HEK293 (cell line): ENCODE data around the gene CTDSP2.
A peak's percentile ranks its signal among the peaks of the same experiment; 100 is the strongest.

Experiments
- BCL11A ChIP-seq: fragments of 450-650 bp; formaldehyde crosslinking; IDR thresholded peaks from 2 replicates; pipeline ENCODE4 v1.5.1; 2016; ENCODE audit warnings: low read depth, missing biosample characterization, missing genetic modification characterization
- GLIS1 ChIP-seq: fragments of 450-650 bp; formaldehyde crosslinking; IDR thresholded peaks from 2 replicates; pipeline ENCODE4 v1.5.1; 2016; ENCODE audit warnings: missing biosample characterization, missing genetic modification characterization
- HOXC10 ChIP-seq: sonication (generic); formaldehyde crosslinking; IDR thresholded peaks from 2 replicates; pipeline ENCODE4 v1.8.1; 2023; ENCODE audit warnings: mild to moderate bottlenecking, missing genetic modification reagents
- KLF1 ChIP-seq: fragments of 450-650 bp; formaldehyde crosslinking; IDR thresholded peaks from 2 replicates; pipeline ENCODE4 v1.5.1; 2016; ENCODE audit warnings: missing biosample characterization, missing genetic modification characterization
- SALL2 ChIP-seq: fragments of 450-650 bp; formaldehyde crosslinking; IDR thresholded peaks from 2 replicates; pipeline ENCODE4 v1.5.0; 2017; ENCODE audit warnings: missing biosample characterization, mild to moderate bottlenecking, missing genetic modification characterization, borderline replicate concordance
- SCRT2 ChIP-seq: fragments of 450-650 bp; formaldehyde crosslinking; IDR thresholded peaks from 2 replicates; pipeline ENCODE4 v1.5.1; 2016; ENCODE audit warnings: missing biosample characterization, missing genetic modification characterization
- WT1 ChIP-seq: fragments of 450-650 bp; formaldehyde crosslinking; IDR thresholded peaks from 2 replicates; pipeline ENCODE4 v1.5.1; 2016; ENCODE audit warnings: missing biosample characterization, missing genetic modification characterization
- ZEB2 ChIP-seq: fragments of 450-650 bp; formaldehyde crosslinking; IDR thresholded peaks from 2 replicates; pipeline ENCODE4 v1.5.1; 2016; ENCODE audit warnings: missing biosample characterization, missing genetic modification characterization
- ZFP41 ChIP-seq: fragments of 450-650 bp; formaldehyde crosslinking; IDR thresholded peaks from 2 replicates; pipeline ENCODE4 v1.5.1; 2016; ENCODE audit warnings: missing biosample characterization, missing genetic modification characterization, borderline replicate concordance
- ZNF112 ChIP-seq: fragments of 450-650 bp; formaldehyde crosslinking; IDR thresholded peaks from 2 replicates; pipeline ENCODE4 v1.5.0; 2017; ENCODE audit warnings: missing biosample characterization, missing genetic modification characterization
- ZNF140 ChIP-seq: fragments of 450-650 bp; formaldehyde crosslinking; IDR thresholded peaks from 2 replicates; pipeline ENCODE4 v1.5.1; 2016; ENCODE audit warnings: missing biosample characterization, missing genetic modification characterization
- ZNF155 ChIP-seq: fragments of 450-650 bp; formaldehyde crosslinking; IDR thresholded peaks from 2 replicates; pipeline ENCODE4 v1.5.1; 2016; ENCODE audit warnings: missing biosample characterization, missing genetic modification characterization
- ZNF221 ChIP-seq: fragments of 450-650 bp; formaldehyde crosslinking; IDR thresholded peaks from 2 replicates; pipeline ENCODE4 v1.5.1; 2017; ENCODE audit warnings: missing biosample characterization, missing genetic modification characterization, borderline replicate concordance
- ZNF311 ChIP-seq: fragments of 450-650 bp; formaldehyde crosslinking; IDR thresholded peaks from 2 replicates; pipeline ENCODE4 v1.5.1; 2017; ENCODE audit warnings: missing biosample characterization, missing genetic modification characterization, borderline replicate concordance
- ZNF341 ChIP-seq: fragments of 450-650 bp; formaldehyde crosslinking; IDR thresholded peaks from 2 replicates; pipeline ENCODE4; 2016; ENCODE audit warnings: low read depth, missing biosample characterization, missing genetic modification characterization
- ZNF366 ChIP-seq: fragments of 450-650 bp; formaldehyde crosslinking; conservative IDR thresholded peaks from 2 replicates; pipeline ENCODE4 v1.5.1; 2016; ENCODE audit warnings: missing biosample characterization, missing genetic modification characterization
- ZNF391 ChIP-seq: fragments of 450-650 bp; formaldehyde crosslinking; IDR thresholded peaks from 2 replicates; pipeline ENCODE4 v1.5.1; 2016; ENCODE audit warnings: low read depth, missing biosample characterization, missing genetic modification characterization, borderline replicate concordance
- ZNF416 ChIP-seq: fragments of 450-650 bp; formaldehyde crosslinking; IDR thresholded peaks from 2 replicates; pipeline ENCODE4 v1.5.1; 2016; ENCODE audit warnings: missing biosample characterization, missing genetic modification characterization
- ZNF423 ChIP-seq: fragments of 450-650 bp; formaldehyde crosslinking; IDR thresholded peaks from 2 replicates; pipeline ENCODE4 v1.5.1; 2016; ENCODE audit warnings: missing biosample characterization, missing genetic modification characterization
- ZNF510 ChIP-seq: fragments of 450-650 bp; formaldehyde crosslinking; IDR thresholded peaks from 2 replicates; pipeline ENCODE4 v1.5.1; 2018; ENCODE audit warnings: mild to moderate bottlenecking, missing genetic modification characterization, missing biosample characterization; ENCODE audit not compliant: insufficient replicate concordance
- ZNF548 ChIP-seq: fragments of 450-650 bp; formaldehyde crosslinking; IDR thresholded peaks from 2 replicates; pipeline ENCODE4 v1.5.1; 2016; ENCODE audit warnings: missing biosample characterization, missing genetic modification characterization
- ZNF560 ChIP-seq: fragments of 450-650 bp; formaldehyde crosslinking; IDR thresholded peaks from 2 replicates; pipeline ENCODE4 v1.5.1; 2017; ENCODE audit warnings: missing biosample characterization, missing genetic modification characterization, borderline replicate concordance
- ZNF571 ChIP-seq: fragments of 450-650 bp; formaldehyde crosslinking; IDR thresholded peaks from 2 replicates; pipeline ENCODE4 v1.5.0; 2017; ENCODE audit warnings: missing biosample characterization, missing genetic modification characterization
- ZNF596 ChIP-seq: fragments of 450-650 bp; IDR thresholded peaks from 2 replicates; pipeline ENCODE4 v1.5.0; 2018; ENCODE audit warnings: missing biosample characterization, mild to moderate bottlenecking, missing genetic modification characterization, moderate library complexity
- ZNF610 ChIP-seq: fragments of 450-650 bp; formaldehyde crosslinking; IDR thresholded peaks from 2 replicates; pipeline ENCODE4 v1.5.1; 2016; ENCODE audit warnings: missing biosample characterization, missing genetic modification characterization, borderline replicate concordance
- ZNF629 ChIP-seq: fragments of 450-650 bp; formaldehyde crosslinking; IDR thresholded peaks from 2 replicates; pipeline ENCODE4 v1.5.1; 2017; ENCODE audit warnings: missing biosample characterization, missing genetic modification characterization
- ZNF677 ChIP-seq: fragments of 450-650 bp; IDR thresholded peaks from 2 replicates; pipeline ENCODE4 v1.5.0; 2018; ENCODE audit warnings: missing biosample characterization, mild to moderate bottlenecking, missing genetic modification characterization, moderate library complexity
- ZNF830 ChIP-seq: fragments of 450-650 bp; IDR thresholded peaks from 2 replicates; pipeline ENCODE4 v1.5.0; 2018; ENCODE audit warnings: missing biosample characterization, missing genetic modification characterization, low read depth, mild to moderate bottlenecking, moderate library complexity
- TF ChIP-seq, protein P1 (sequence below): fragments of 450-650 bp; formaldehyde crosslinking; IDR thresholded peaks from 2 replicates; pipeline ENCODE4 v1.5.1; 2016; ENCODE audit warnings: missing biosample characterization, missing genetic modification characterization
- TF ChIP-seq, protein P2 (sequence below): fragments of 450-650 bp; formaldehyde crosslinking; IDR thresholded peaks from 2 replicates; pipeline ENCODE4 v1.5.1; 2016; ENCODE audit warnings: missing biosample characterization, missing genetic modification characterization
- TF ChIP-seq, protein P3 (sequence below): fragments of 450-650 bp; formaldehyde crosslinking; IDR thresholded peaks from 2 replicates; pipeline ENCODE4 v1.5.1; 2016; ENCODE audit warnings: missing biosample characterization, missing genetic modification characterization
- TF ChIP-seq, protein P4 (sequence below): fragments of 450-650 bp; formaldehyde crosslinking; IDR thresholded peaks from 2 replicates; pipeline ENCODE4 v1.5.1; 2017; ENCODE audit warnings: missing biosample characterization, missing genetic modification characterization

Gene CTDSP2

DNA sequence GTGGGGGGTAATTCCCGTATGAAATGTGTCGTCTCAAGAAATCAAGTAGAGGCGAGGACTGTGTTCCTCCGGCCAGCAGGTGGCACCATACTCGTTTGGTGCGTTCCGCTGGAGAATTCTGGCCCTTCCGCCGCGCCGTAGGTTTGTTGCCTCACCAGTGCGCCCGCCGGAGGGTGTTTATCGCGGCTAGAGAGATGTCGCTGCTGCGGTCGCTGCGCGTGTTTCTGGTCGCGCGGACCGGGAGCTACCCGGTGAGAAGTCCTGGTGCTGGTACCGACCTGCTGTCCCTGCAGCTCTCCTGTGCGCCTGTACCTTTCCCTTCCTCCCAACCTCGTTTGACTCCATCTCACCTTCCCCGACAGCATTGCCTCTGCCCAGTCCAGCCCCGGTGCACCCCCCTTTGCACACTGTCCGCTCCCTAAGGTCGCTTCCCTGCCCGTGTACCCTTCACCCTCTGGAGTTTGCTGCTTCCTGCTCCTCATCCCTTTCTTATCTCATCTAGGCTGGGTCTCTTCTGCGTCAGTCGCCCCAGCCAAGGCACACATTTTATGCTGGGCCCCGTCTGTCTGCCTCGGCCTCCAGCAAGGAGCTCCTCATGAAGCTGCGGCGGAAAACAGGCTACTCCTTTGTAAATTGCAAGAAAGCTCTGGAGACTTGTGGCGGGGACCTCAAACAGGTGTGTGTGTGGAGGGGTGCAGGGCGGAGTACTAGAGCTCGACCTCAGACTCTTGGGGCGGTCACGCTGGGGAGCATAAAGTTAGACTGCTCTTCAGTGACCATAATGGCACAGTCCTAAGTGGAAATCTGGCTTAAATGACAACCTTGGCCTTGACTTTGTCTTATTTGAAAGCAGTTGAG lies 63.7 kb downstream of the CTDSP2 start, which contains the start of gene TSFM (continued):
- no peak for TF ChIP-seq ZNF140
- peak; percentile 67 for TF ChIP-seq GLIS1 (tag by site-specific recombination)
- TF ChIP-seq ZNF830, result no peak
- no peak for TF ChIP-seq SALL2 (tag by site-specific recombination)
- peak; percentile 85 for TF ChIP-seq ZNF610
- TF ChIP-seq KLF1, result no peak
- TF ChIP-seq, protein P1, sequence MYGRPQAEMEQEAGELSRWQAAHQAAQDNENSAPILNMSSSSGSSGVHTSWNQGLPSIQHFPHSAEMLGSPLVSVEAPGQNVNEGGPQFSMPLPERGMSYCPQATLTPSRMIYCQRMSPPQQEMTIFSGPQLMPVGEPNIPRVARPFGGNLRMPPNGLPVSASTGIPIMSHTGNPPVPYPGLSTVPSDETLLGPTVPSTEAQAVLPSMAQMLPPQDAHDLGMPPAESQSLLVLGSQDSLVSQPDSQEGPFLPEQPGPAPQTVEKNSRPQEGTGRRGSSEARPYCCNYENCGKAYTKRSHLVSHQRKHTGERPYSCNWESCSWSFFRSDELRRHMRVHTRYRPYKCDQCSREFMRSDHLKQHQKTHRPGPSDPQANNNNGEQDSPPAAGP (tag by site-specific recombination), result peak; percentile 92
- peak; percentile 97 for TF ChIP-seq ZEB2 (tag by site-specific recombination)
- no peak for TF ChIP-seq HOXC10 (CRISPR knock-in tag)
- peak; percentile 42; the same call in 1 of the 2 replicates for TF ChIP-seq ZNF341 (tag by site-specific recombination)
- TF ChIP-seq, protein P2, sequence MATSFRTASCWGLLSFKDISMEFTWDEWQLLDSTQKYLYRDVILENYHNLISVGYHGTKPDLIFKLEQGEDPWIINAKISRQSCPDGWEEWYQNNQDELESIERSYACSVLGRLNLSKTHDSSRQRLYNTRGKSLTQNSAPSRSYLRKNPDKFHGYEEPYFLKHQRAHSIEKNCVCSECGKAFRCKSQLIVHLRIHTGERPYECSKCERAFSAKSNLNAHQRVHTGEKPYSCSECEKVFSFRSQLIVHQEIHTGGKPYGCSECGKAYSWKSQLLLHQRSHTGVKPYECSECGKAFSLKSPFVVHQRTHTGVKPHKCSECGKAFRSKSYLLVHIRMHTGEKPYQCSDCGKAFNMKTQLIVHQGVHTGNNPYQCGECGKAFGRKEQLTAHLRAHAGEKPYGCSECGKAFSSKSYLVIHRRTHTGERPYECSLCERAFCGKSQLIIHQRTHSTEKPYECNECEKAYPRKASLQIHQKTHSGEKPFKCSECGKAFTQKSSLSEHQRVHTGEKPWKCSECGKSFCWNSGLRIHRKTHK (tag by site-specific recombination), result no peak
- TF ChIP-seq WT1 (tag by site-specific recombination), result peak; percentile 40; the same call in 1 of the 2 replicates
- TF ChIP-seq ZFP41 (tag by site-specific recombination), result no peak
- TF ChIP-seq ZNF416, result 0 out of 2 replicates have a peak, but pooled peaks have one; percentile 47
- TF ChIP-seq ZNF221, result no peak
- TF ChIP-seq SCRT2 (tag by site-specific recombination), result peak; percentile 39; the same call in 1 of the 2 replicates
- no peak for TF ChIP-seq BCL11A
- TF ChIP-seq ZNF548 (tag by site-specific recombination), result no peak
- TF ChIP-seq ZNF596 (tag by site-specific recombination), result no peak
- TF ChIP-seq ZNF423 (tag by site-specific recombination), result no peak
- TF ChIP-seq, protein P3, sequence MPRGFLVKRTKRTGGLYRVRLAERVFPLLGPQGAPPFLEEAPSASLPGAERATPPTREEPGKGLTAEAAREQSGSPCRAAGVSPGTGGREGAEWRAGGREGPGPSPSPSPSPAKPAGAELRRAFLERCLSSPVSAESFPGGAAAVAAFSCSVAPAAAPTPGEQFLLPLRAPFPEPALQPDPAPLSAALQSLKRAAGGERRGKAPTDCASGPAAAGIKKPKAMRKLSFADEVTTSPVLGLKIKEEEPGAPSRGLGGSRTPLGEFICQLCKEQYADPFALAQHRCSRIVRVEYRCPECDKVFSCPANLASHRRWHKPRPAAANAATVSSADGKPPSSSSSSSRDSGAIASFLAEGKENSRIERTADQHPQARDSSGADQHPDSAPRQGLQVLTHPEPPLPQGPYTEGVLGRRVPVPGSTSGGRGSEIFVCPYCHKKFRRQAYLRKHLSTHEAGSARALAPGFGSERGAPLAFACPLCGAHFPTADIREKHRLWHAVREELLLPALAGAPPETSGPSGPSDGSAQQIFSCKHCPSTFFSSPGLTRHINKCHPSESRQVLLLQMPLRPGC (tag by site-specific recombination), result peak; percentile 93
- TF ChIP-seq ZNF155 (tag by site-specific recombination), result no peak
- TF ChIP-seq ZNF112 (tag by site-specific recombination), result no peak
- TF ChIP-seq ZNF560 (tag by site-specific recombination), result no peak
- TF ChIP-seq, protein P4, sequence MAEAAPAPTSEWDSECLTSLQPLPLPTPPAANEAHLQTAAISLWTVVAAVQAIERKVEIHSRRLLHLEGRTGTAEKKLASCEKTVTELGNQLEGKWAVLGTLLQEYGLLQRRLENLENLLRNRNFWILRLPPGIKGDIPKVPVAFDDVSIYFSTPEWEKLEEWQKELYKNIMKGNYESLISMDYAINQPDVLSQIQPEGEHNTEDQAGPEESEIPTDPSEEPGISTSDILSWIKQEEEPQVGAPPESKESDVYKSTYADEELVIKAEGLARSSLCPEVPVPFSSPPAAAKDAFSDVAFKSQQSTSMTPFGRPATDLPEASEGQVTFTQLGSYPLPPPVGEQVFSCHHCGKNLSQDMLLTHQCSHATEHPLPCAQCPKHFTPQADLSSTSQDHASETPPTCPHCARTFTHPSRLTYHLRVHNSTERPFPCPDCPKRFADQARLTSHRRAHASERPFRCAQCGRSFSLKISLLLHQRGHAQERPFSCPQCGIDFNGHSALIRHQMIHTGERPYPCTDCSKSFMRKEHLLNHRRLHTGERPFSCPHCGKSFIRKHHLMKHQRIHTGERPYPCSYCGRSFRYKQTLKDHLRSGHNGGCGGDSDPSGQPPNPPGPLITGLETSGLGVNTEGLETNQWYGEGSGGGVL (tag by site-specific recombination), result peak; percentile 48
- no peak for TF ChIP-seq ZNF510 (tag by site-specific recombination)
- TF ChIP-seq ZNF311, result no peak
- TF ChIP-seq ZNF677 (tag by site-specific recombination), result no peak
- TF ChIP-seq ZNF571 (tag by site-specific recombination), result no peak
- peak; percentile 87 for TF ChIP-seq ZNF629 (tag by site-specific recombination)
- peak; percentile 90 for TF ChIP-seq ZNF391 (tag by site-specific recombination)
- TF ChIP-seq ZNF366 (tag by site-specific recombination), result peak; percentile 69
